BJ (cell line): Measurements from ENCODE around the gene TEK. TPM values are rescaled to one million over a fixed set of nuclear protein-coding genes. Genes with fewer than 3 reads are reported as not detected.

ENCODE experiments used
- CTCF ChIA-PET: fragments of 350-600 bp; formaldehyde crosslinking; extraction: SDS; loops from one replicate; lab custom pipeline; 2021; ENCODE audit warnings: antibody characterized with exemption, inconsistent platforms; lab: Yijun Ruan, JAX
- POLR2A ChIA-PET: fragments of 300-600 bp; sonication (Branson Sonifier 250); formaldehyde crosslinking; extraction: SDS; loops from one replicate; lab custom pipeline; 2021; ENCODE audit warnings: antibody characterized with exemption; lab: Charles Lee
- DNase-seq: peaks from one replicate; pipeline ENCODE4 v3.0.0-alpha.2; 2011; ENCODE audit warnings: low read depth
- H3K27me3 ChIP-seq: 2 replicates; pipeline ENCODE4 v1.6.0; 2011; ENCODE audit warnings: low read length; ENCODE audit not compliant: control insufficient read depth, insufficient read depth
- H3K36me3 ChIP-seq: 2 replicates; pipeline ENCODE4 v1.5.1; 2011; ENCODE audit warnings: low read length; ENCODE audit not compliant: control insufficient read depth, insufficient read depth
- H3K4me3 ChIP-seq: 2 replicates; pipeline ENCODE4 v1.5.1; 2011; ENCODE audit warnings: low read depth, mild to moderate bottlenecking, control low read depth, low read length
- CTCF ChIP-seq: IDR thresholded peaks from 2 replicates; pipeline ENCODE4 v1.5.1; 2011; ENCODE audit warnings: low read depth, mild to moderate bottlenecking, control low read depth, inconsistent platforms, low read length, moderate library complexity; ENCODE audit not compliant: insufficient read depth
- polyA plus RNA-seq: library from polyadenylated mRNA; depleted of rRNA; stranded (reverse); fragments of >200 nt; gene quantifications from 2 replicates; pipeline ENCODE4 v1.2.3, GENCODE V29; 2011

Gene TEK
- polyA plus RNA-seq, 1 experiment = 0.60 TPM

- TF ChIP-seq CTCF = no peak
- POLR2A ChIA-PET = no interaction called here
- DNase-seq = no peak
- CTCF ChIA-PET = no interaction called here
- no peak overlapping the region for H3K4me3 ChIP-seq
- H3K27me3 ChIP-seq = no peaks in the 10 kb centered on the region
- H3K36me3 ChIP-seq = no peaks in the 10 kb centered on the region
Measured at GRCh38 chr9:27150746-27151406, 41.9 kb downstream of the TEK start.

DNA sequence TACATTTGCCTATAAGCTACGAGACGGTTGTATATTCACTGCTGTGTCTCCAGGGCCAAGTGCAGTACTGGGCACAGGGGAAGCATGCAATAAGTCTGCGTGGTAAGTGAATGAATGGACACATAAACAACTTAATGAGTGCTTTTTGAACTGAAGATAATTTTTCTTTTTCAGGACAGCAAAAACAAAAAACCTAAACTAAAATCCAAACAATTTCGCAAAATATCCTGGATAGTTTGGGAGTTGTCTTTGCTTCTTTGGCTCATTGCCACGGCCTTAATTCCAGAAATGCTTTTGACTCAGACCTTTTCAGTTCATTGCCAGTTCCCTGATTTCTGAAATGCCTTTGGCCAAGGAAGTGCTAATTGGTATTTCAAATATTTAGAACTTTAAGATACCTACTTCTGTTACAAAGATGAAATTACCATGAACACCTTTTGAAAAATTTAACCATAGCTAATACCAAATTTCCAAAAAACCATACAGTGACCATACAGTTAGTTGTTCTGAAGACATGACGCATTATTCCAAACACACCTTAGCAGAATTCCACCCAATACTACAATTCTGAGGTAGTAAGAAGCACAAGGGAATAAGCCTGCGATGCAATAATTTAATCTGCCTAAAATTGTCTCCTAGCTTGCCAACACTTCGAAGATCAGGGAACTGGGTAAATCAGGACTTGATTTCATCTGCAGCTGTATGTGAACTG is 42.8 kb downstream of the TEK start:
- POLR2A ChIA-PET = no interaction called here
- Histone ChIP-seq H3K36me3 (no peaks in the 10 kb centered on the region), H3K4me3 (no peak overlapping the region), H3K27me3 (no peaks in the 10 kb centered on the region)
- no peak for DNase-seq
- CTCF ChIA-PET = interaction anchor here (0.6 to 1.1 kb wide), 2 partner anchors 9 to 1115 kb away, joined by 3 to 4 read pairs; no protein-coding TSS in a partner anchor
- no peak for TF ChIP-seq CTCF

- no peak for TF ChIP-seq CTCF
- POLR2A ChIA-PET = no interaction called here
- DNase-seq = no peak
- CTCF ChIA-PET = interaction anchor here (0.6 to 1.1 kb wide), 2 partner anchors 9 to 1115 kb away, joined by 3 to 4 read pairs; no protein-coding TSS in a partner anchor
- no peaks in the 10 kb centered on the region for H3K27me3 ChIP-seq
- H3K4me3 ChIP-seq = no peak overlapping the region
- H3K36me3 ChIP-seq = no peaks in the 10 kb centered on the region
Measured at GRCh38 chr9:27152405-27152718, 43.3 kb downstream of the TEK start.

DNA sequence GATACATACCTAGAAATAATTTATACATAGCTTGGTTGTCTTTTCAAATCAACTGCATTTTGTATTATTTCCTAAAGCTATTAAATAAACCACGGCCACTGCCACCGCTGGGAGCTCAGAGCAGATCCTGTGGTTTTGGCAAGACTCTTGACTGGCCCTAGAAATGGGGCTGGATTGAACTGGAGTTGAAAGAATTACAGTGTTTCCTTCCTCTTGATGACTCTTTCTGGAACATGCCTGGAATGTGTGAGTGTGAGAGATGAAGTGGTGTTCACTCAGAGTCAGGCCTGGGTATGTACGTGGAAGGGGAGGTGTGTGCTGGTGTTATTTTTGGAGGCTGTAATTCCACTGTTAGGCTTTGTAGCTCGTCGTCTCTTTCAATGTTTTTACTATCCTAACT is 45.9 kb downstream of the TEK start:
- TF ChIP-seq CTCF = no peak
- ChIA-PET POLR2A (no interaction called here), CTCF (interaction anchor here (0.8 to 2.4 kb wide), 2 partner anchors 12 to 143 kb away, joined by 3 to 6 read pairs; no protein-coding TSS in a partner anchor)
- H3K4me3 ChIP-seq = no peak overlapping the region
- H3K27me3 ChIP-seq = no peaks in the 10 kb centered on the region
- peak; percentile 74 for DNase-seq
- no peaks in the 10 kb centered on the region for H3K36me3 ChIP-seq

DNA sequence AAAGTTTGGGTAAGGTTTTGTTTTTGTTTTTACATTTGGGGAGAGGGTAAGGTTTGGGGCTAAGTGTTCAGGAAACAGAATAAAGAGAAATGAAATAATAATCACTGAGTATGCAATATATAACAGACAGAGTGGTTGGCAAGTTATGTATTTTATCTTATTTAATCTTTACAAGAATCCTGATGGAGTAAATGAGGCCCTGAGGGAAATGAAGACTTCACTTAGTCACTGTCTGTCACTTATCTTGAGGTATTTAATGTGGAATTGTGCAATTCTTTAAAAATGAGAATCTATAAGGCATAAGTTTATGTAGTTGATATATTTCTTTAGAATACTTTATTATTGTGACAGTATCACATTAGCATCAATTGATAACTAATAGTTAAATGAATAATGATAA is 48.1 kb downstream of the TEK start:
- ChIA-PET CTCF (no interaction called here), POLR2A (no interaction called here)
- no peak for TF ChIP-seq CTCF
- no peak for DNase-seq
- Histone ChIP-seq H3K27me3 (no peaks in the 10 kb centered on the region), H3K36me3 (no peaks in the 10 kb centered on the region), H3K4me3 (no peak overlapping the region)
